ENCODE results near the gene ASXL2.
"Not testable (repeated sequence)": the region's sequence is repeated elsewhere in the genome, so short reads cannot be mapped to it uniquely, and the experiment has no call there.

ASXL2 gene

GRCh38 chr2:25851740-25852503, 26.4 kb downstream of the ASXL2 start:
- H3K9me3 ChIP-seq (ENCODE audit: control insufficient read depth, low read length), result no peaks in the 10 kb centered on the region
- no peaks in the 10 kb centered on the region for H3K27me3 ChIP-seq (replicated peaks; ENCODE audit: control insufficient read depth, insufficient read depth, low read length)
- peak; percentile 91 for DNase-seq (ENCODE audit: low read depth)
- peak overlapping the region; percentile 58 for H3K4me3 ChIP-seq (ENCODE audit: low read length)
- H3K9ac ChIP-seq (ENCODE audit: low read length), result peak overlapping the region; percentile 36
- peaks cover 12% of the 10 kb centered on the region for H3K4me1 ChIP-seq (ENCODE audit: control insufficient read depth, insufficient read depth, low read length)
- no peaks in the 10 kb centered on the region for H3K36me3 ChIP-seq (ENCODE audit: control insufficient read depth, insufficient read depth, low read length, severe bottlenecking)

GRCh38 chr2:25850400-25850799, 27.9 kb downstream of the ASXL2 start:
- not testable (repeated sequence) for H3K36me3 ChIP-seq (ENCODE audit: control insufficient read depth, insufficient read depth, low read length, severe bottlenecking); H3K27me3 ChIP-seq (replicated peaks; ENCODE audit: control insufficient read depth, insufficient read depth, low read length); DNase-seq (ENCODE audit: low read depth); H3K4me3 ChIP-seq (ENCODE audit: low read length); H3K9ac ChIP-seq (ENCODE audit: low read length); H3K9me3 ChIP-seq (ENCODE audit: control insufficient read depth, low read length)
- peaks cover 12% of the 10 kb centered on the region for H3K4me1 ChIP-seq (ENCODE audit: control insufficient read depth, insufficient read depth, low read length)

GRCh38 chr2:25849350-25849749, 28.9 kb downstream of the ASXL2 start:
- H3K9ac ChIP-seq (ENCODE audit: low read length); H3K36me3 ChIP-seq (ENCODE audit: control insufficient read depth, insufficient read depth, low read length, severe bottlenecking); H3K9me3 ChIP-seq (ENCODE audit: control insufficient read depth, low read length); DNase-seq (ENCODE audit: low read depth); H3K27me3 ChIP-seq (replicated peaks; ENCODE audit: control insufficient read depth, insufficient read depth, low read length); H3K4me3 ChIP-seq (ENCODE audit: low read length): not testable (repeated sequence)
- H3K4me1 ChIP-seq (ENCODE audit: control insufficient read depth, insufficient read depth, low read length), result peaks cover 16% of the 10 kb centered on the region

- Histone ChIP-seq H3K4me3 (ENCODE audit: low read length) (no peak overlapping the region), H3K36me3 (ENCODE audit: control insufficient read depth, insufficient read depth, low read length, severe bottlenecking) (peaks cover 3% of the 10 kb centered on the region), H3K4me1 (ENCODE audit: control insufficient read depth, insufficient read depth, low read length) (peaks cover 11% of the 10 kb centered on the region), H3K9me3 (ENCODE audit: control insufficient read depth, low read length) (no peaks in the 10 kb centered on the region), H3K27me3 (replicated peaks; ENCODE audit: control insufficient read depth, insufficient read depth, low read length) (no peaks in the 10 kb centered on the region), H3K9ac (ENCODE audit: low read length) (no peak overlapping the region)
- no peak for DNase-seq (ENCODE audit: low read depth)
Measured at GRCh38 chr2:25845843-25846505, 32.3 kb downstream of the ASXL2 start.

GRCh38 chr2:25844089-25844488, 34.2 kb downstream of the ASXL2 start:
- H3K27me3 ChIP-seq (replicated peaks; ENCODE audit: control insufficient read depth, insufficient read depth, low read length), result no peaks in the 10 kb centered on the region
- peaks cover 3% of the 10 kb centered on the region for H3K36me3 ChIP-seq (ENCODE audit: control insufficient read depth, insufficient read depth, low read length, severe bottlenecking)
- peak; percentile 60 for DNase-seq (ENCODE audit: low read depth)
- H3K4me1 ChIP-seq (ENCODE audit: control insufficient read depth, insufficient read depth, low read length), result peaks cover 11% of the 10 kb centered on the region
- no peak overlapping the region for H3K4me3 ChIP-seq (ENCODE audit: low read length)
- no peak overlapping the region for H3K9ac ChIP-seq (ENCODE audit: low read length)
- H3K9me3 ChIP-seq (ENCODE audit: control insufficient read depth, low read length), result no peaks in the 10 kb centered on the region

DNA sequence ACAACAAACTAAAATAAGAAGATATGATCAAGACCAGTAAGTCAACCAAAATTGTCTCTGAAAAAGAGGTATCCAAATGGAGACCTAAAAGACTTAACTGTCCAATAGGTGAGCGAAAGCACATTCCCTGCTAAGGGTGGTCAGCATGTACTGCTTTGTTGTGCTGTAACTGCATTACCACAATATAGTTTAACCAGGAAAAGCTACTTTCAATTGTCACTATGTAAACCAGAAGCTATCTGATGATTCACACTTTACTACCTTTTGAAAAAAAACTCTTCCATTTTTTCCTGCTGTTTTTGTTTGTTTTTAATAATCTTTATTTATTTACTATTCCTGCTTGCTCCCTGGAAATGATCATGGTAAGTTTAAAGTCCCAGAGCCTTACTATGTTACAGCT, 36.1 kb downstream of the ASXL2 start:
- Histone ChIP-seq H3K36me3 (ENCODE audit: control insufficient read depth, insufficient read depth, low read length, severe bottlenecking) (peaks cover 3% of the 10 kb centered on the region), H3K4me1 (ENCODE audit: control insufficient read depth, insufficient read depth, low read length) (peaks cover 18% of the 10 kb centered on the region), H3K9ac (ENCODE audit: low read length) (no peak overlapping the region), H3K27me3 (replicated peaks; ENCODE audit: control insufficient read depth, insufficient read depth, low read length) (no peaks in the 10 kb centered on the region), H3K9me3 (ENCODE audit: control insufficient read depth, low read length) (no peaks in the 10 kb centered on the region), H3K4me3 (ENCODE audit: low read length) (no peak overlapping the region)
- DNase-seq (ENCODE audit: low read depth), result no peak

GRCh38 chr2:25838152-25838756, 40.0 kb downstream of the ASXL2 start:
- Histone ChIP-seq H3K9ac (ENCODE audit: low read length) (no peak overlapping the region), H3K9me3 (ENCODE audit: control insufficient read depth, low read length) (no peaks in the 10 kb centered on the region), H3K27me3 (replicated peaks; ENCODE audit: control insufficient read depth, insufficient read depth, low read length) (no peaks in the 10 kb centered on the region), H3K4me1 (ENCODE audit: control insufficient read depth, insufficient read depth, low read length) (peaks cover 7% of the 10 kb centered on the region), H3K4me3 (ENCODE audit: low read length) (no peak overlapping the region), H3K36me3 (ENCODE audit: control insufficient read depth, insufficient read depth, low read length, severe bottlenecking) (peaks cover under 1% of the 10 kb centered on the region)
- DNase-seq (ENCODE audit: low read depth), result no peak

GRCh38 chr2:25835906-25836305, 42.4 kb downstream of the ASXL2 start:
- Histone ChIP-seq H3K4me1 (ENCODE audit: control insufficient read depth, insufficient read depth, low read length) (peaks cover 7% of the 10 kb centered on the region), H3K36me3 (ENCODE audit: control insufficient read depth, insufficient read depth, low read length, severe bottlenecking) (peaks cover 8% of the 10 kb centered on the region), H3K4me3 (ENCODE audit: low read length) (no peak overlapping the region), H3K9ac (ENCODE audit: low read length) (no peak overlapping the region), H3K9me3 (ENCODE audit: control insufficient read depth, low read length) (peaks cover 9% of the 10 kb centered on the region), H3K27me3 (replicated peaks; ENCODE audit: control insufficient read depth, insufficient read depth, low read length) (no peaks in the 10 kb centered on the region)
- no peak for DNase-seq (ENCODE audit: low read depth)

DNA sequence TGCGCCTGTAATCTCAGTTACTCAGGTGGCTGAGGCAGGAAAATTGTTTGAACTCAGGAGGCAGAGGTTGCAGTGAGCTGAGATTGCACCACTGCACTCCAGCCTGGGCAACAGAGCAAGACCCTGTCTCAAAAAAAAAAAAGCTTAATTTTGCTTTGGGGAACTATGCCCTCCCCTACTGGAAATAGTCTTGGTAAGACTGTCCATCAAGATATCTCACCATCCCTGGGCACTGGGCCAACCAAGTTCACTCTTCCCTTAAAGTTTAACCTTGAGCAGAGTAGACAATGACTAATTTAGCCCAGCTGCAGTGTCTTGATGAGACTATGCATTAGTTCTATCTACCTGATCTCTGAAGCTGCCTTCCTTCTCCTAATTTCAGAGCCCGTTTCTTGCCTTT, 44.7 kb downstream of the ASXL2 start:
- H3K36me3 ChIP-seq (ENCODE audit: control insufficient read depth, insufficient read depth, low read length, severe bottlenecking), result peaks cover 8% of the 10 kb centered on the region
- H3K4me1 ChIP-seq (ENCODE audit: control insufficient read depth, insufficient read depth, low read length), result peaks cover 22% of the 10 kb centered on the region
- no peak overlapping the region for H3K9ac ChIP-seq (ENCODE audit: low read length)
- H3K4me3 ChIP-seq (ENCODE audit: low read length), result no peak overlapping the region
- H3K9me3 ChIP-seq (ENCODE audit: control insufficient read depth, low read length), result peaks cover 9% of the 10 kb centered on the region
- no peaks in the 10 kb centered on the region for H3K27me3 ChIP-seq (replicated peaks; ENCODE audit: control insufficient read depth, insufficient read depth, low read length)
- no peak for DNase-seq (ENCODE audit: low read depth)

GRCh38 chr2:25832897-25833296, 45.4 kb downstream of the ASXL2 start:
- peaks cover 8% of the 10 kb centered on the region for H3K36me3 ChIP-seq (ENCODE audit: control insufficient read depth, insufficient read depth, low read length, severe bottlenecking)
- H3K4me1 ChIP-seq (ENCODE audit: control insufficient read depth, insufficient read depth, low read length), result peaks cover 17% of the 10 kb centered on the region
- no peak for DNase-seq (ENCODE audit: low read depth)

DNA sequence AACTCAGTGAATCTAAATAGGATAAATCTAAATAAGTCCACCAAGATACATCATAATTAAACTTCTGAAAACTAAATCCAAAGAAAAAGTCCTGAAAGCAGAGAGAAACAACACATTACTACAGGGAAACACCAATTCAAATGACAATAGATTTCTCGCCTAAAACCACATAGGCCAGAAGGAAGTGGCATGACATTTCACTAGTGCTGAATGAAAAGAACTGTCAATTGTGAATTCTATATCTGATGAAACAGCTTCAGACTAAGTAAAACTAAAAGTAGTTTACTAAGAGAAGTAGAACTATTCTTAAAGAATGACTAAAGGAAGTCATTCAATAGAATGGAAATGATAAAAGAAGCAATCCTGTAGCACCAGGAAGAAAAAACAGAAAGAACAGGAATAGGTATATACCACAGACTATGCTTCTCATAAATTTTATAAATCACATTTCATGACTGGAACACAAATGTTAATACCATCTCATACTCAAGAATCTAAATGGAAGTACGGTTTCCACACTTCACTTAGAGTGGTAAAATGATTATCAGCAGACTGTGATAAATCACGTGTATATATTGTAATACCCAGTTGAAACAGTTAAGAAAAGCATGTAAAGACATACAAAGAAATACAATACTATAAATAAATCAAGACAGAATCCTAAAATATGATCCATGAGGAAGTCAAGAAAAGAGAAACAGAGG, 46.4 kb downstream of the ASXL2 start:
- Histone ChIP-seq H3K27me3 (replicated peaks; ENCODE audit: control insufficient read depth, insufficient read depth, low read length) (no peaks in the 10 kb centered on the region), H3K4me1 (ENCODE audit: control insufficient read depth, insufficient read depth, low read length) (peaks cover 17% of the 10 kb centered on the region), H3K4me3 (ENCODE audit: low read length) (no peak overlapping the region), H3K9ac (ENCODE audit: low read length) (no peak overlapping the region), H3K36me3 (ENCODE audit: control insufficient read depth, insufficient read depth, low read length, severe bottlenecking) (peaks cover 8% of the 10 kb centered on the region), H3K9me3 (ENCODE audit: control insufficient read depth, low read length) (peaks cover 9% of the 10 kb centered on the region)
- no peak for DNase-seq (ENCODE audit: low read depth)

More at GRCh38 chr2:25832897-25833296, 45.4 kb downstream of the ASXL2 start:
- no peaks in the 10 kb centered on the region for H3K27me3 ChIP-seq (replicated peaks; ENCODE audit: control insufficient read depth, insufficient read depth, low read length)
- H3K9ac ChIP-seq (ENCODE audit: low read length), result no peak overlapping the region
- no peak overlapping the region for H3K4me3 ChIP-seq (ENCODE audit: low read length)
- H3K9me3 ChIP-seq (ENCODE audit: control insufficient read depth, low read length), result peaks cover 9% of the 10 kb centered on the region

Data from adipocyte (in vitro differentiated cells).